ENCODE results near the gene IFIT5. TPM values are rescaled to one million over a fixed set of nuclear protein-coding genes. Genes with fewer than 3 reads are reported as not detected.

IFIT5 gene
- total RNA-seq, 4 donors from 2014 or later: 6.1 to 10.3 (median 7.3) TPM

DNA sequence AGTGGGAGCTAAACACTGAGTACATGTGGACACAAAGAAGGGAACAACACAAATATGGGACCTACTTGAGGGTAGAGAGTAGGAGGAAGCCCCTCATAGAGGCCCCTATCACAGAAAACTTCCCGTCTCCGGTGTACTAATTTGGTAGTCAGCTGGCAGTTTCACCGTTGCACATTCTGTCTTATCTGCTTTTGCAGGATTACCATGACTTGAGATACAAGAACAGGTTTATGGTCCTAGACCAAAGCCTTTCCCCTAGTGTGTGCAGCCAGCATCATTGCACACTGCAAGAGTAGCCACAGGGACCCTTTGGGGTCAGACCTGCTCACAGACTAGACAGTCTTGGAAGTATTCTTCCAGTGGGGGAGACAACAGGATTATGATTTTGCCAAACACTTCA lies 42.4 kb upstream of the IFIT5 start:
- H3K4me3 ChIP-seq (ENCODE audit: low read depth, poor library complexity, severe bottlenecking): no peak overlapping the region
- intact Hi-C loops (cut with DNase I; ENCODE audit: low total_unique reads): no loop called here
- TF ChIP-seq, protein P1, sequence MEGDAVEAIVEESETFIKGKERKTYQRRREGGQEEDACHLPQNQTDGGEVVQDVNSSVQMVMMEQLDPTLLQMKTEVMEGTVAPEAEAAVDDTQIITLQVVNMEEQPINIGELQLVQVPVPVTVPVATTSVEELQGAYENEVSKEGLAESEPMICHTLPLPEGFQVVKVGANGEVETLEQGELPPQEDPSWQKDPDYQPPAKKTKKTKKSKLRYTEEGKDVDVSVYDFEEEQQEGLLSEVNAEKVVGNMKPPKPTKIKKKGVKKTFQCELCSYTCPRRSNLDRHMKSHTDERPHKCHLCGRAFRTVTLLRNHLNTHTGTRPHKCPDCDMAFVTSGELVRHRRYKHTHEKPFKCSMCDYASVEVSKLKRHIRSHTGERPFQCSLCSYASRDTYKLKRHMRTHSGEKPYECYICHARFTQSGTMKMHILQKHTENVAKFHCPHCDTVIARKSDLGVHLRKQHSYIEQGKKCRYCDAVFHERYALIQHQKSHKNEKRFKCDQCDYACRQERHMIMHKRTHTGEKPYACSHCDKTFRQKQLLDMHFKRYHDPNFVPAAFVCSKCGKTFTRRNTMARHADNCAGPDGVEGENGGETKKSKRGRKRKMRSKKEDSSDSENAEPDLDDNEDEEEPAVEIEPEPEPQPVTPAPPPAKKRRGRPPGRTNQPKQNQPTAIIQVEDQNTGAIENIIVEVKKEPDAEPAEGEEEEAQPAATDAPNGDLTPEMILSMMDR (IDR thresholded peaks at IDR 0.05): no peak
- TF ChIP-seq POLR2A (IDR thresholded peaks at IDR 0.05): no peak
- no peak for DNase-seq (ENCODE audit: low spot score in 2 of 2)
- WGBS, 2 donors: 85 to 91% methylated on average over 3 of the region's 3 CpGs

DNA sequence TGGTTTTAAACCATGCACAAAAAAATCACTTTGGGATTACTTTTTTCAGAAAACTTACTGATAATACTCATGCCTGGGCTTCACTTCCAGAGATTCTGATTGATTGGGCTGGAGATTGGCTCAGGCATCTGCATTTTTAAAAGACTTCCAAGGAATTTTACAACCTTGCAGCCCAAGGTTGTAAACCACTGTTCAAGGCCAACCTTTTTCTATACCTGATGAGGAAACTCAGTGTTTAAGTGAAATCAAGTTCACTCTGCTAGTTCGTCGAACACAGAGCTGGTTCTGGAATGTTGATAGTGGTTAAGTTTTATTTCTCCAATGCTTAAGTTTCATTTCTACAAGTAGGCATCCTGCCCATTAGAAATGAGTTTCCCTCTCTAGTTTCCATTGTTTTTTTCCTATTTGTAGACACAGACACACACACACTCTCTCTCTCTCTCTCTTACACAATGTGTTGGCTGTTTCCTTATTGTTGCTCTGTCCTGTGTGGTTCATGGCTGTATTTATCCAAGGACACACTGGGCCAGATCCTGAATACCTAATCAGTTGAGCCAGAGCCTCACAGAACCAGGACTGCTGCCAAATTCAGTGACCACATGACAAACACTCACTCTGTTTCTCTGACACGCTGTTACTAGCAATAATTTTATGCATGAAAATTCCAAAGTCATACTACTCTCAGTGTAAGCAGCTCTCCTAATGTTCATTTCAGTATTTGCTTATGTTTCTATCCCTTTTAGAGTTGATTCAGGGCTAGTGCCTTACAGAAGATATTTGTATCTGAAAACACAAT lies 40.3 kb upstream of the IFIT5 start:
- DNase-seq (ENCODE audit: low spot score in 2 of 2): peak; percentile 93 to 96
- WGBS, 2 donors: 19 to 22% methylated on average over 3 of the region's 3 CpGs
- H3K4me3 ChIP-seq (ENCODE audit: low read depth, poor library complexity, severe bottlenecking): no peak overlapping the region
- intact Hi-C loops (cut with DNase I; ENCODE audit: low total_unique reads): no loop called here
- TF ChIP-seq POLR2A (IDR thresholded peaks at IDR 0.05): no peak
- TF ChIP-seq, protein P1 (IDR thresholded peaks at IDR 0.05): peak in 1 of 3 donors; percentile 97

DNA sequence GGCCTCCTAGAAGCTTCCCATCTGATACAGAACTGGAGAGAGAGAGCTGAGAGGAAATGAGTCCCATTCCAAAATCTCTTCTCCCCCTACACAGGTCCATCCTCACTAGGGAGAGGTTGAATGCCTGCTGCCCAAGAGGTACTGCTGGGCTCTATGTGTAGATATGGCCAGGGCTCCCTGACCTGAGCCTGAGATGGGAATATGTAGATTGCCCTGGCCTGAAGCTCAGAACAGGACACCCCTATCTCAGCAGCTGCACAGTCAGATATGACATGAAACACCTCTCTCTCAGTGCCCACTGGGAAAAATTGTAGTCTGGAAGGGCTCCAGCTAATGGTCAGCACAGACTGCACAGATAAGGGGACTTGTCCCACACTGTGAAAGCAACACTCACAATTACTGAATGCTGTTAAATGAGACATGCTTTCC lies 39.6 kb upstream of the IFIT5 start:
- no peak overlapping the region for H3K4me3 ChIP-seq (ENCODE audit: low read depth, poor library complexity, severe bottlenecking)
- no peak for TF ChIP-seq POLR2A (IDR thresholded peaks at IDR 0.05)
- TF ChIP-seq, protein P1 (IDR thresholded peaks at IDR 0.05): no peak
- no peak for DNase-seq (ENCODE audit: low spot score in 2 of 2)
- intact Hi-C loops (cut with DNase I; ENCODE audit: low total_unique reads): no loop called here

DNA sequence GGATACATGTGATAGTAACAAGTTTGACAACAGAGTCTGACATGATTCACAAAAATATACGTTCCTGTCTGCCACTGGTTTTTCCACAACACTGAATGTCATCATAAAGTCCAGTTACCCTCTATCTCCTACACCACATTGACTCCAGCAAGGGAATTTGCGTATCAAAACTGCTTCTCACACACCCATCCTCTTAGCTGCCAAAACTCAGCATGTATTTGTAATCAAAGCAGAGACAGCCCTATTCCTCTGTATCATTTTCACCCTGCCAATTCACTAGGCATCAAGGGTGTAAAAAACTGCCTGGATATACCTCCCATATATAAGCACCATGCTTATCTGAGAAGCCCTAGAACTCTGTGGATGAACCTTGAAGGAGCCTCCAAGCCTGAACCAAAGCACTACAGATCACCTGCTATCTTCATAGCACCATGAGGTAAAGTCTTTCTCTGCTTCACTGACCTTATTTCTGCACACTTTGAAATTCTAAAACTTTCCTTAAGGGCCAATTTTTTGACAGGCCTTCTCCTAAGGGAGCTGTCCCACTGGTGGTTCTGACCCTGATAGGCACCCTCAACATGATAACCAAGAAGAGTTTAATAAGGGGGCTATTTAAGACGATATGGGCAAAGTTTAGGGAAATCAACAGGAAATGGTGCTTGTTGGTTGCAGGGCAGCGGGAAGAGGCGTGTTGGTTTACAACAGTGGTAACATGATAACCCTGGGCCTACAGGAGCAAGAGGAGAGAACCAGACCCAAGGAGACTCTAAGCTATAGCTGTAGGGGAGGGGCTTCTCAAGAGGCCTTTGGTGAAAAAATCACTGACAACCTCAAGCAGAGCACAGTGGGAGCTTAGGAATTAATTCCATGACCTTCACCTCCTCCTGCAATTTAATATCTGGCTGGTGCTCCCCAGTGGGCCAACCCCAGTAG lies 36.4 kb upstream of the IFIT5 start, which contains the start of gene IFIT1B:
Gene IFIT1B, plus strand, starts transcription at position 352 of the 933 bp plus-strand sequence. Its CDS starts 80 bp downstream, at position 432.
- H3K4me3 ChIP-seq (ENCODE audit: low read depth, poor library complexity, severe bottlenecking): no peak within 1 kb of the TSS
- intact Hi-C loops (cut with DNase I; ENCODE audit: low total_unique reads): no loop called here
- 82 to 91% methylated on average over 5 of the region's 5 CpGs for WGBS, 2 donors
- TF ChIP-seq, protein P1 (IDR thresholded peaks at IDR 0.05): no peak
- no peak for TF ChIP-seq POLR2A (IDR thresholded peaks at IDR 0.05)
- no peak for DNase-seq (ENCODE audit: low spot score in 2 of 2)

DNA sequence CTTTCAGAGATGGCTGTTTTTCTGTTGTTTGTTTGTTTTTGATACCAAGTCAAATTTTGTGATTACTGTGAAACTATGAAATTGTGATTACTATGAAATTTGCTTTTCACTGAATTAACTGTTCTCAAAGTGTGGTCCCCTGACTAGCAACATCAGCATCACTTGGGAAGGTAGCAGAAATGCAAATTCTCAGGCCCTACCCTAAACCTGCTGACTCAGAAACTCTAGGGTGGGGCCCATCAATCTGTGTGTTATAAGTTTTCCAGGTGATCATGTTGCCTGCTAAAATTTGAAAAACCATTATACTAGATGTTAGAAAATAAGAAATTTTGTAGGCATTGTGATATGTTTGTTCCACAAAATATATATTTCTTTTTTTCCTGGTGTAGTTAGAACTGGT lies 35.3 kb upstream of the IFIT5 start:
- no peak overlapping the region for H3K4me3 ChIP-seq (ENCODE audit: low read depth, poor library complexity, severe bottlenecking)
- DNase-seq (ENCODE audit: low spot score in 2 of 2): no peak
- TF ChIP-seq, protein P1 (IDR thresholded peaks at IDR 0.05): no peak
- intact Hi-C loops (cut with DNase I; ENCODE audit: low total_unique reads): no loop called here
